Neural progenitor cell (in vitro differentiated cells): ENCODE data around the gene NDE1. TPM values are rescaled to one million over a fixed set of nuclear protein-coding genes. Genes with fewer than 3 reads are reported as not detected.

ENCODE experiments used
- DNase-seq: peaks from one replicate; pipeline ENCODE4 v3.0.0-alpha.2; 2016; ENCODE audit warnings: low spot score
- H2AFZ ChIP-seq: fragments of 200-600 bp; sonication (generic); replicated peaks from 2 replicates; pipeline ENCODE4 v1.6.1; 2016; ENCODE audit warnings: antibody characterized with exemption
- H3F3A ChIP-seq: fragments of 200-600 bp; sonication (generic); 2 replicates; pipeline ENCODE4 v1.6.1; 2016; ENCODE audit warnings: antibody characterized with exemption, low read depth
- H3K27ac ChIP-seq: fragments of 200-600 bp; sonication (generic); 2 replicates; pipeline ENCODE4 v1.5.1; 2016; ENCODE audit warnings: mild to moderate bottlenecking
- H3K27me3 ChIP-seq: fragments of 200-600 bp; sonication (generic); 2 replicates; pipeline ENCODE4 v1.6.1; 2016; ENCODE audit warnings: mild to moderate bottlenecking, moderate library complexity
- H3K36me3 ChIP-seq: fragments of 200-600 bp; sonication (generic); 2 replicates; pipeline ENCODE4 v1.5.1; 2016
- H3K4me1 ChIP-seq: fragments of 200-600 bp; sonication (generic); 2 replicates; pipeline ENCODE4 v1.6.1; 2016; ENCODE audit warnings: mixed run types
- H3K4me2 ChIP-seq: fragments of 200-600 bp; sonication (generic); 2 replicates; pipeline ENCODE4 v1.6.1; 2016
- H3K4me3 ChIP-seq: fragments of 200-600 bp; sonication (generic); 2 replicates; pipeline ENCODE4 v1.5.1; 2016
- H3K79me2 ChIP-seq: fragments of 200-600 bp; sonication (generic); 2 replicates; pipeline ENCODE4 v1.6.1; 2016; ENCODE audit warnings: low read depth
- H3K9ac ChIP-seq: fragments of 200-600 bp; sonication (generic); 2 replicates; pipeline ENCODE4 v1.6.1; 2016
- H3K9me3 ChIP-seq: fragments of 200-600 bp; sonication (generic); 2 replicates; pipeline ENCODE4 v1.5.1; 2016; ENCODE audit warnings: low read depth
- H4K20me1 ChIP-seq: fragments of 200-600 bp; sonication (generic); 2 replicates; pipeline ENCODE4 v1.6.1; 2016; ENCODE audit warnings: low read depth
- H3K27ac Mint-ChIP-seq: 3 replicates; pipeline ENCODE4 v1.8.0; 2021; ENCODE audit warnings: mixed read lengths
- H3K27me3 Mint-ChIP-seq: 2 replicates; pipeline ENCODE4 v1.8.0; 2022; ENCODE audit warnings: low read depth, mild to moderate bottlenecking, inconsistent platforms, moderate library complexity, mixed read lengths; ENCODE audit not compliant: insufficient read depth
- H3K36me3 Mint-ChIP-seq: 3 replicates; pipeline ENCODE4 v1.8.0; 2021; ENCODE audit warnings: mixed read lengths
- H3K4me1 Mint-ChIP-seq: 3 replicates; pipeline ENCODE4 v1.8.0; 2021; ENCODE audit warnings: mixed read lengths
- H3K4me3 Mint-ChIP-seq: 3 replicates; pipeline ENCODE4 v1.8.0; 2021; ENCODE audit warnings: mild to moderate bottlenecking, moderate library complexity, mixed read lengths
- H3K9me3 Mint-ChIP-seq: 3 replicates; pipeline ENCODE4 v1.8.0; 2020; ENCODE audit warnings: mixed read lengths
- CTCF ChIP-seq: fragments of 200-600 bp; sonication (generic); IDR thresholded peaks from 2 replicates; pipeline ENCODE4 v1.5.1; 2017; ENCODE audit warnings: antibody characterized with exemption, mild to moderate bottlenecking
- EZH2 ChIP-seq: fragments of 200-600 bp; sonication (generic); IDR thresholded peaks from 2 replicates; pipeline ENCODE4 v1.6.1; 2017; ENCODE audit warnings: antibody characterized with exemption, mild to moderate bottlenecking, moderate library complexity
- EZH2phosphoT487 ChIP-seq: fragments of 200-600 bp; sonication (generic); IDR thresholded peaks from 2 replicates; pipeline ENCODE4 v1.6.1; 2017; ENCODE audit warnings: antibody characterized with exemption
- total RNA-seq: library from RNA; depleted of rRNA; stranded (reverse); fragments of >200 nt; gene quantifications from 2 replicates; pipeline ENCODE4 v1.2.3, GENCODE V29; 2015; ENCODE audit warnings: low replicate concordance

NDE1 gene
- total RNA-seq, 1 donor from 2014 or later = 85.3 TPM

GRCh38 chr16:15641753-15642556 lies 8.1 kb upstream of the NDE1 start:
- peak overlapping the region; percentile 88 for H3K27ac ChIP-seq

GRCh38 chr16:15642557-15643047 lies 7.4 kb upstream of the NDE1 start:
- H3K4me1 Mint-ChIP-seq = peaks cover 21% of the 10 kb centered on the region
- no peak for DNase-seq
- no peaks in the 10 kb centered on the region for H3K27me3 Mint-ChIP-seq
- H2AFZ ChIP-seq = peak overlapping the region; percentile 71
- peaks cover 39% of the 10 kb centered on the region for H3K79me2 ChIP-seq
- H3K27me3 ChIP-seq = no peaks in the 10 kb centered on the region
- H3K4me2 ChIP-seq = peak overlapping the region; percentile 96
- H3F3A ChIP-seq = peaks cover 24% of the 10 kb centered on the region
- H3K36me3 Mint-ChIP-seq = peaks cover 8% of the 10 kb centered on the region
- H3K27ac Mint-ChIP-seq = no peak overlapping the region
- H3K9me3 ChIP-seq = no peaks in the 10 kb centered on the region
- H3K36me3 ChIP-seq = peaks cover 6% of the 10 kb centered on the region
- peak overlapping the region; percentile 88 for H3K27ac ChIP-seq
- peaks cover 22% of the 10 kb centered on the region for H3K4me1 ChIP-seq
- peak overlapping the region; percentile 91 for H3K4me3 Mint-ChIP-seq
- H3K4me3 ChIP-seq = peak overlapping the region; percentile 94
- peak overlapping the region; percentile 56 for H3K9ac ChIP-seq
- H3K9me3 Mint-ChIP-seq = no peaks in the 10 kb centered on the region
- peaks cover 4% of the 10 kb centered on the region for H4K20me1 ChIP-seq
- TF ChIP-seq EZH2 (no peak), CTCF (peak; percentile 50), EZH2phosphoT487 (no peak)

More at GRCh38 chr16:15641753-15642556, 8.1 kb upstream of the NDE1 start:
- no peaks in the 10 kb centered on the region for H3K9me3 Mint-ChIP-seq
- no peaks in the 10 kb centered on the region for H3K27me3 Mint-ChIP-seq
- H3K36me3 Mint-ChIP-seq = peaks cover 8% of the 10 kb centered on the region
- H3K4me1 Mint-ChIP-seq = peaks cover 21% of the 10 kb centered on the region
- H3K4me3 Mint-ChIP-seq = peak overlapping the region; percentile 91
- H3K27me3 ChIP-seq = no peaks in the 10 kb centered on the region
- H3K9me3 ChIP-seq = no peaks in the 10 kb centered on the region
- peak overlapping the region; percentile 94 for H3K4me3 ChIP-seq
- peak overlapping the region; percentile 71 for H2AFZ ChIP-seq
- peaks cover 6% of the 10 kb centered on the region for H3K36me3 ChIP-seq
- H4K20me1 ChIP-seq = peaks cover 4% of the 10 kb centered on the region
- H3K9ac ChIP-seq = peak overlapping the region; percentile 56
- DNase-seq = no peak
- H3K79me2 ChIP-seq = peaks cover 39% of the 10 kb centered on the region
- peaks cover 22% of the 10 kb centered on the region for H3K4me1 ChIP-seq
- peaks cover 24% of the 10 kb centered on the region for H3F3A ChIP-seq
- TF ChIP-seq CTCF (no peak), EZH2 (no peak), EZH2phosphoT487 (no peak)
- H3K4me2 ChIP-seq = peak overlapping the region; percentile 96
- no peak overlapping the region for H3K27ac Mint-ChIP-seq

DNA sequence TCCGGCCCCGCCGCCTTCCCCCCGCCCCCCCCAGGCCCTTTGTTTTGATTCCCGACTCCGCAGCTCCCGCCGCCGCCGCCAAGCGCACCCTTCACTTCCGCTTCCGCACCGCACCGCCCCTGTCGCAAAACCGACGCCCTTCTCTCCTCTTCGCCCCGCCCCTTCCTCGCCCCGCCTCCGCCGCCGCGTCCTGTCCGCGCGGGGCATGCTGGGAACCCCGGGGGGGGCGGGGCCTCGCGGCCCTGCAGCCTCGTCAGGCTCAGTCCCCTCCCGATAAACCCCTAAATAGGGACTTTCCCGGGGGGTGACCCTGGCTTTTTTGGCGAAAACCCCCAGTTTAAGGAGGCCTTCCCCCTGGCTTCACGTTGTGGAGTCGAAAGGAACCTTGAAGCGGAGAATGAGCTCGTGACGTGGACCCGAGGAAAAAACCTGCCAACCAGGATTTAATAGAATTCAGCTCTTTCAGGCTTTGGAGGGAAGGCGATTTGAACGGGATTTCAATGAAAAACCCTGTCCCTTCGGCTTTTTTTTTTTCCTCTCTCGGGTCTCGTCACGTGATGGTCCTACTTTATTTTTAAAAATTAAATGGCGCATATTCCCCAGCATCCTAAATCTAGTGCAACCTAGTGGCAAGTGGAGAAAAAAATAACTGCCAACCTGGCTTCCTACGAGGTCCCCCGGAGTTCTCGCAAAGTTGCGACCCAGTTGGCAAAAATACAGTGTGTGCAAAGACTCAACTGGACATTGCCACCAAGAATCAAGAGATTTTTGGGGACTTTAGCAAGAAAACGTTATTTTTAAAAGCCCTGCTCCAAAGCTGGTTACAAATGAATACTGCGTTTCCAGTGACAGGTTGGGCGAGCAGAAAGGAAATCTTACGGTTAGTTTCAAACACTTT lies 6.7 kb upstream of the NDE1 start, which contains the start of gene MARF1:
MARF1 (minus strand) TSS at position 107 of the 898 bp plus-strand sequence. CDS start 3,921 bp downstream, outside the sequence.
- H3K27ac ChIP-seq = peak within 1 kb of the TSS; percentile 90
- peaks cover 24% of the 10 kb centered on the region for H3F3A ChIP-seq
- peaks cover 39% of the 10 kb centered on the region for H3K79me2 ChIP-seq
- H3K27me3 ChIP-seq = no peaks in the 10 kb centered on the region
- Mint-ChIP-seq H3K4me1 (peaks cover 21% of the 10 kb centered on the region), H3K27ac (peak within 1 kb of the TSS; percentile 88), H3K9me3 (no peaks in the 10 kb centered on the region), H3K4me3 (peak within 1 kb of the TSS; percentile 91), H3K36me3 (peaks cover 8% of the 10 kb centered on the region), H3K27me3 (no peaks in the 10 kb centered on the region)
- DNase-seq = peak; percentile 98
- peak within 1 kb of the TSS; percentile 98 for H2AFZ ChIP-seq
- peaks cover 22% of the 10 kb centered on the region for H3K4me1 ChIP-seq
- peak within 1 kb of the TSS; percentile 96 for H3K4me2 ChIP-seq
- peaks cover 6% of the 10 kb centered on the region for H3K36me3 ChIP-seq
- TF ChIP-seq EZH2 (no peak), CTCF (peak; percentile 49), EZH2phosphoT487 (no peak)
- no peaks in the 10 kb centered on the region for H3K9me3 ChIP-seq
- H4K20me1 ChIP-seq = peaks cover 4% of the 10 kb centered on the region
- H3K9ac ChIP-seq = peak within 1 kb of the TSS; percentile 84
- H3K4me3 ChIP-seq = peak within 1 kb of the TSS; percentile 94
